ENCODE results near the gene TCAP.

DNA sequence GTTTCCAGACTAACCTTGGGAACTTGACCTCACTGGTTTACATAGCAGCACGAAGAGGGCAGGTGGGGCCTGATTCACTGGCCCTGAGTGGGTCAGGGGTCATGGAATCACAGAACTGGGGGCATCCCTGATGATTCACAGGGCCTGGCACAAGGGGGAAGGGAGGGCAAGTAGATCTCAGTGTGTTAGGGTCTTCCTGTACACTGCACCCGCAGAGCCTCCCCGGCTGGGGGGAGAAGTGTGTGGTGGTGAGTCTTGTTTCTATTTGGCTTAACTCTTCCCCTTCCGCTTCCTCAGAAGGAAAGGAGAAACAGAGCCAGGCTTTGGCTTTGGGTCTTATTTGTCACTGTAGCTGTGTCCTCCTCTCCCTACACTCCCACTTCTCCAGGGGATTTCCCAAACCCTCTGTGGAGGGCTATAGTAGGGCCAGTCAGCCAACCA is 24.5 kb upstream of the TCAP start:
- TF ChIP-seq TAF1 (IDR thresholded peaks at IDR 0.05; ENCODE audit: low read depth) (no peak), RAD21 (conservative IDR thresholded peaks at IDR 0.05) (no peak)

All from neural cell (in vitro differentiated cells).